SK-N-SH (cell line): ENCODE measurements around the gene TM2D3.

ENCODE experiments used
- CHD2 ChIP-seq: fragments of 150-350 bp; IDR thresholded peaks from 2 replicates; pipeline ENCODE4 v1.6.1; 2018; ENCODE audit warnings: low read length; ENCODE audit not compliant: partially characterized antibody
- FOSL2 ChIP-seq: IDR thresholded peaks from 2 replicates; pipeline ENCODE4 v1.4.0; 2012; ENCODE audit warnings: low read depth, mild to moderate bottlenecking, moderate library complexity, borderline replicate concordance
- FOXM1 ChIP-seq: IDR thresholded peaks from 2 replicates; pipeline ENCODE4 v1.4.0; 2012; ENCODE audit warnings: low read depth, mild to moderate bottlenecking
- GATA2 ChIP-seq: sonication (generic); formaldehyde crosslinking; IDR thresholded peaks from 2 replicates; pipeline ENCODE4 v1.5.0; 2020; ENCODE audit warnings: mild to moderate bottlenecking, missing genetic modification reagents
- POLR2AphosphoS5 ChIP-seq: IDR thresholded peaks from 2 replicates; pipeline ENCODE4 v1.6.1; 2012; ENCODE audit warnings: low read depth, low read length
- RAD21 ChIP-seq: IDR thresholded peaks from 2 replicates; pipeline ENCODE4 v1.6.1; 2012; ENCODE audit warnings: mild to moderate bottlenecking, low read length
- SIN3A ChIP-seq: IDR thresholded peaks from 2 replicates; pipeline ENCODE4 v1.6.1; 2012; ENCODE audit warnings: low read depth, mild to moderate bottlenecking, low read length, moderate library complexity, borderline replicate concordance
- YY1 ChIP-seq: IDR thresholded peaks from 2 replicates; pipeline ENCODE4 v1.4.0; 2012; ENCODE audit warnings: low read depth, mild to moderate bottlenecking
- TF ChIP-seq, protein P1 (sequence below): fragments of 200-600 bp; sonication (generic); IDR thresholded peaks from 2 replicates; pipeline ENCODE4 v1.6.1; 2017; ENCODE audit warnings: antibody characterized with exemption, mild to moderate bottlenecking, moderate library complexity
- TF ChIP-seq, protein P2 (sequence below): IDR thresholded peaks from 2 replicates; pipeline ENCODE4 v1.6.1; 2012; ENCODE audit warnings: mild to moderate bottlenecking, low read depth, low read length, moderate library complexity

DNA sequence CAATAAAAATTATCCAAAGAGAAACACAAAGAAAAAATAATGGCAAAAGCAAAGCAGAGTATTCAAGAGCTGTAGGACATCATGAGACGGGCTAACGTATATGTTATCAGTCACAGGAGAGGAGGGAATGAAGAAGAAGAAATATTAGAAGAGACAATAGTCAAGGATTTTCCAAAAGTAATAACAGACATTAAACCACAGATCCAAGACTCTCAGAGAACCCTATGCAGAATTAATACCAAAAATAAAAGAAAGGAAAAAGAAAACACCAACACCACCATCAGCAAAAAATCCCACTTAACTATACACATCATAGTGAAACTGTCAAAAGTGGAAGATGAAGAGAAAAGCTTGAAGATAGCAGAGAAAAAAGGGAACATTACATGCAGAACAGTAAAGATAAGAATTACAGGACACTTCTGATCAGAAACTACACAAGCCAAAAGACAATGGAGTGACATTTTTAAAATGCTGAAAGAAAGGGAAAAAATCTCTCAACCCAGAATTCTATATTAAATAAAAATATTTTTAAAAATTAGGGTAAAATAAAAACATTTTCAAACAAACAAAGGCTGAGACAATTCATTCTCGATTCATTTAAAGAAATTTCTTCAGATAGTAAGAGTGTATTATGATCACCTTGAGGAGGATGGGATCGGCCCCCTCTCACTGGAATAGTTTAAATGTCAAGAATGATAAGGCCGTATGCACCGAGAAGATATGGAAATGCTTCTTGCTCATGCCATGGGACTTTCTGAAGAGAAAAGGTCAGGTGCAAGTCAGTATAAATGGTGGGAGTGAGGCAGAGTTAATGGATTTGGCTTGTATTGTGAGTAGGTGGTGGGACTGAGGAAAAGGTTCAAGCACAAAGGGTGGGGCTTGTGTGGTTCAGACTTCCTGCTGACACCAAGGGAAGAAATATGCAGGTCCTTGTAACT, 28.5 kb downstream of the TM2D3 start:
- TF ChIP-seq, protein P1, sequence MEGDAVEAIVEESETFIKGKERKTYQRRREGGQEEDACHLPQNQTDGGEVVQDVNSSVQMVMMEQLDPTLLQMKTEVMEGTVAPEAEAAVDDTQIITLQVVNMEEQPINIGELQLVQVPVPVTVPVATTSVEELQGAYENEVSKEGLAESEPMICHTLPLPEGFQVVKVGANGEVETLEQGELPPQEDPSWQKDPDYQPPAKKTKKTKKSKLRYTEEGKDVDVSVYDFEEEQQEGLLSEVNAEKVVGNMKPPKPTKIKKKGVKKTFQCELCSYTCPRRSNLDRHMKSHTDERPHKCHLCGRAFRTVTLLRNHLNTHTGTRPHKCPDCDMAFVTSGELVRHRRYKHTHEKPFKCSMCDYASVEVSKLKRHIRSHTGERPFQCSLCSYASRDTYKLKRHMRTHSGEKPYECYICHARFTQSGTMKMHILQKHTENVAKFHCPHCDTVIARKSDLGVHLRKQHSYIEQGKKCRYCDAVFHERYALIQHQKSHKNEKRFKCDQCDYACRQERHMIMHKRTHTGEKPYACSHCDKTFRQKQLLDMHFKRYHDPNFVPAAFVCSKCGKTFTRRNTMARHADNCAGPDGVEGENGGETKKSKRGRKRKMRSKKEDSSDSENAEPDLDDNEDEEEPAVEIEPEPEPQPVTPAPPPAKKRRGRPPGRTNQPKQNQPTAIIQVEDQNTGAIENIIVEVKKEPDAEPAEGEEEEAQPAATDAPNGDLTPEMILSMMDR = no peak
- TF ChIP-seq FOXM1 (no peak), SIN3A (no peak), YY1 (no peak), POLR2AphosphoS5 (no peak), RAD21 (no peak), CHD2 (no peak), GATA2 (CRISPR knock-in tag) (no peak), FOSL2 (no peak)
- TF ChIP-seq, protein P2, sequence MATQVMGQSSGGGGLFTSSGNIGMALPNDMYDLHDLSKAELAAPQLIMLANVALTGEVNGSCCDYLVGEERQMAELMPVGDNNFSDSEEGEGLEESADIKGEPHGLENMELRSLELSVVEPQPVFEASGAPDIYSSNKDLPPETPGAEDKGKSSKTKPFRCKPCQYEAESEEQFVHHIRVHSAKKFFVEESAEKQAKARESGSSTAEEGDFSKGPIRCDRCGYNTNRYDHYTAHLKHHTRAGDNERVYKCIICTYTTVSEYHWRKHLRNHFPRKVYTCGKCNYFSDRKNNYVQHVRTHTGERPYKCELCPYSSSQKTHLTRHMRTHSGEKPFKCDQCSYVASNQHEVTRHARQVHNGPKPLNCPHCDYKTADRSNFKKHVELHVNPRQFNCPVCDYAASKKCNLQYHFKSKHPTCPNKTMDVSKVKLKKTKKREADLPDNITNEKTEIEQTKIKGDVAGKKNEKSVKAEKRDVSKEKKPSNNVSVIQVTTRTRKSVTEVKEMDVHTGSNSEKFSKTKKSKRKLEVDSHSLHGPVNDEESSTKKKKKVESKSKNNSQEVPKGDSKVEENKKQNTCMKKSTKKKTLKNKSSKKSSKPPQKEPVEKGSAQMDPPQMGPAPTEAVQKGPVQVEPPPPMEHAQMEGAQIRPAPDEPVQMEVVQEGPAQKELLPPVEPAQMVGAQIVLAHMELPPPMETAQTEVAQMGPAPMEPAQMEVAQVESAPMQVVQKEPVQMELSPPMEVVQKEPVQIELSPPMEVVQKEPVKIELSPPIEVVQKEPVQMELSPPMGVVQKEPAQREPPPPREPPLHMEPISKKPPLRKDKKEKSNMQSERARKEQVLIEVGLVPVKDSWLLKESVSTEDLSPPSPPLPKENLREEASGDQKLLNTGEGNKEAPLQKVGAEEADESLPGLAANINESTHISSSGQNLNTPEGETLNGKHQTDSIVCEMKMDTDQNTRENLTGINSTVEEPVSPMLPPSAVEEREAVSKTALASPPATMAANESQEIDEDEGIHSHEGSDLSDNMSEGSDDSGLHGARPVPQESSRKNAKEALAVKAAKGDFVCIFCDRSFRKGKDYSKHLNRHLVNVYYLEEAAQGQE = no peak
